Fibroblast of the conjunctiva (primary cell): ENCODE results near the gene PFKL.
"Not testable (repeated sequence)": the region's sequence is repeated elsewhere in the genome, so short reads cannot be mapped to it uniquely, and the experiment has no call there.

Source experiments
- DNase-seq: peaks from one replicate; pipeline ENCODE4 v3.0.0-alpha.2; 2010; ENCODE audit warnings: low read depth

Gene PFKL

GRCh38 chr21:44295163-44295573, 4.7 kb upstream of the PFKL start:
- no peak for DNase-seq

- no peak for DNase-seq
These were observed 4.2 kb upstream of the PFKL start for GRCh38 chr21:44295646-44296045.

- DNase-seq, result no peak
These were observed 3.7 kb upstream of the PFKL start for GRCh38 chr21:44296103-44296519.

GRCh38 chr21:44296916-44297315, 2.9 kb upstream of the PFKL start:
- DNase-seq, result no peak

- DNase-seq, result peak; percentile 67
These were observed 2.1 kb upstream of the PFKL start for GRCh38 chr21:44297525-44298290.

DNA sequence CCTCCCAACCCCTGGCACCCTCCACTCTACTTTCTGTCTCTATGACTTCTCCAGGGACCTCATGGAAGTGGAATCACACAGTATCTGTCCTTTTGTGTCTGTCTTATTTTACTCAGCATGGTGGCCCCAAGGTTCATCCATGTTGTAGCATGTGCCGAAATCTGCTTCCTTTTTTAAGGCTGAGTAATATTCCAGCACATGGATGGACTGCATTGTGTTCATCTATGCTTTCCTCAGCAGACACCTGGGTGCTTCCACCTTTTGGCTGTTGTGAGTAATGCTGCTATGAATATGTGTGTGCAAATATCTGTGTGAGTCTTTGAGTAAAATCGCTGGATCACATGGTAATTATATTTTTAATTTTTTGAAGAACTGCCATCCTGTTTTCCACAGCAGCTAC, 1.6 kb upstream of the PFKL start:
- no peak for DNase-seq

- DNase-seq, result no peak
These were observed 782 bp upstream of the PFKL start for GRCh38 chr21:44299085-44299457.

DNA sequence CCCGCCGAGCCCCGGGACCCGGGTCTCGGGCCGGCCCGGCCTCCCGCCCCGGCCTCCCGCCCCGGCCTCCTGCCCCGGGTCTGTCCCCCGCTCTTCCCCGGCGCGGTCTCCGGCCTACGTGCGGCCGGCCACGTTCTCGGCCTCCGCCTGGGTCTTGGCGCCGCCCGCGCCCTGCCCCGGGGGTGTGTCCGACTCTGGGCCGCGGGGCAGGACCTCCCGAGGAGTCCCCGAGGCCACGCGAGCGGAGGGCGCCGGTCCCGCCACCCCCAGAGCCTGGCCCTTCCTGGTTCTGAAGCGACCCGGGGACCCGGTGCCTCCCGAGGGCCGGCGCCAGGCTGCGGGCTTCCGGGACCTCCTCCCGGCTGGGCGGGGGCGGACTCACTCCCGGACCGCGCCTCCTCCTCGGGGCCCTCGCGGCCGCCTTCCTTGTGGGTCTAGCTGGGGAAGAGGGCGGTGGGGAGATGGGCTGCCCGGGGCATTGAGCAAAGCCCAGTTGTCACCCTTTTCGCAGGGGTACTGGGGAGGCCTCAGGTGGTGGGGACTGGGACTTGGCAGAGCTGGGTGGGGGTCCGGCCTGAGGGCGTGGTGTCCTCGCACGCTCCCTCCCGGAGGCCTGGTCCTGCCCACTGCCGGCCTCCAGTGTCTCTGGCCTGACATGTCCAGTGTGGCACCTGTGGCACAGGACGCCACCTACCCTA, 558 bp downstream of the PFKL start:
- DNase-seq, result no peak

GRCh38 chr21:44301141-44301540, 1.3 kb downstream of the PFKL start:
- no peak for DNase-seq

- no peak for DNase-seq
These were observed 2.1 kb downstream of the PFKL start for GRCh38 chr21:44301961-44302406.

GRCh38 chr21:44302573-44303401, 2.9 kb downstream of the PFKL start:
- DNase-seq, result not testable (repeated sequence)

DNA sequence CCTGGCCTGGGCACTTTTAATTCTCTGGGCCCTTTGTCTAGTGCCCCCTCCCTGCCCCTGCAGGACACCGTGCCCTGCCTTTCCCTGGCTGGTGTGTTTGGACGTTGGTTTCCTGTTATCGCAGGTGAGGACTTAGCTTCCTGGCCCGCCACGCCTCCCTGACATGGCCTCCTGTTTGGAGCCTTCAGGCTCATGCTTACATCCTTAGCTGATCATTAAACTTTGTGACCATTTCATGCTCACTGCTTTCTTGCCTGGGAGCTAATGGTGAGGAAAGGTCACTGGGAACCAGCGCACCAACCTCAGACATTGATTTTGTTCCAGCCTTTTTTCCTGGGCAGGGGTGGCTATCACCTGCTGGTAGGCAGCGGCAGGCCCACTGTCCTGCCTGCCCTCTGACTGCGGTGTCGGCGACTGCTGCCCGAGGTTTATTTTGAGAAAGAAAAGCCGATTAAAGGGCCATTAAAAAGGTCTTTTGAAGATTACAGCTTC, 3.7 kb downstream of the PFKL start:
- DNase-seq, result no peak

GRCh38 chr21:44304011-44304616, 4.3 kb downstream of the PFKL start:
- DNase-seq, result no peak

GRCh38 chr21:44304877-44305293, 5.0 kb downstream of the PFKL start:
- DNase-seq, result peak; percentile 30

- DNase-seq, result no peak
These were observed 5.8 kb downstream of the PFKL start for GRCh38 chr21:44305691-44306090.

- no peak for DNase-seq
These were observed 7.3 kb downstream of the PFKL start for GRCh38 chr21:44306936-44307704.

DNA sequence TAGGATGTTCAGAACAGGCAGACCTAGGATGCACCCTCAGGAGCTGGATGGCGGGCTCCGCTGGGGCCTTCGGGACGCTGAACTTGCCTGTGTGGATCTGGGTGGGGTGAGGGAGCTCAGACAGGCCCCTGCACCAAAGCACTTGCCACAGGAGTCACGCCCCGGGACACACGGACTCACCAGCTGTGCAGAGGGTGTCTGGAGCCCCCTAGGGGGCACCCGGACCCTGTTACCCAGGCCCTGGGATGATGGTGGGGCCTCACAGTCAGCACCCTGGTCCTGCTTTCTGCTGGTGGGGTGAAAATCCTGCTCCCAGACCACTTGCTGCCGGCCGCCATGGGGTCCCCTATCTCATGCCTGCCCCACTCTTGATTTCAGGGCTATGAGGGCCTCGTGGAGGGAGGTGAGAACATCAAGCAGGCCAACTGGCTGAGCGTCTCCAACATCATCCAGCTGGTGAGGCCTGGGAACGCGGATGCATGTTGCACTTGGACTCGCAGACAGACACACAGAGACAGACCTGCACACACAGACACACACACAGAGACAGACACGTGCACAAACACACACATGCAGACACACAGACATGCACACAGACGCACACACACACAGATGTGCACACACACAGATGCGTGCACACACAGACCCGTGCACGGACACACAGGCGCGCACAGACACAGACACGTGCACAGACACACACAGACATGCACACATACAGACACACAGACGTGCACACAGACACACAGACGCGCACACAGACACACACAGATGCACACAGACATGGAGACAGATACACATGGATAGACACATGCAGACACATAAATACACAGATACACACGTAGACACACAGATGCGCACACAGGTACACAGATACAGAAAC, 11.0 kb downstream of the PFKL start:
- no peak for DNase-seq

DNA sequence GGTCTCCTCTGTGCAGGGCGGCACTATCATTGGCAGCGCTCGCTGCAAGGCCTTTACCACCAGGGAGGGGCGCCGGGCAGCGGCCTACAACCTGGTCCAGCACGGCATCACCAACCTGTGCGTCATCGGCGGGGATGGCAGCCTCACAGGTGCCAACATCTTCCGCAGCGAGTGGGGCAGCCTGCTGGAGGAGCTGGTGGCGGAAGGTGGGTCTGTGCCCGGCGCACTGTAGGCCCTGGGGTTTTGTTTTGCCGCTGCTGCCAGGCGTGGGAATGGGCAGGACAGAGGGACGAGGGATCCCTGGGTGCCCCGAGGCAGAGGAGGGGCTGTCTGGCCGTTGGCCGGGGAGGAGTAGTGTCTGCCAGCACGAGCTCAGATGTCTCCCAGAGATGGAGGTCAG, 12.2 kb downstream of the PFKL start:
- no peak for DNase-seq

DNA sequence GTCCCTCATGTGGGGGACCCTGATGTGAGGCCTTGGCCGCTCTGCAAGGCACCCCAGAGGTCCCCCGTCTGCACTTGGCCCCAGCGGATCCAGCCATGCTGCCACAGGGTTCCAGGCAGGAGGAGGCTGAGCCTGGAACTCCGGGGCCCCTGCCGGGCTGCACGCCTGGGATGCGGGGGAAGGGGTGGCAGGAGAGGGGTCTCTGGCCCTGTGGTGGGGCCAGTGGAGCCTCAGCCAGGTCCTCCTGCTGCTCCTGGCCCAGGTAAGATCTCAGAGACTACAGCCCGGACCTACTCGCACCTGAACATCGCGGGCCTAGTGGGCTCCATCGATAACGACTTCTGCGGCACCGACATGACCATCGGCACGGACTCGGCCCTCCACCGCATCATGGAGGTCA, 12.9 kb downstream of the PFKL start:
- DNase-seq, result no peak

DNA sequence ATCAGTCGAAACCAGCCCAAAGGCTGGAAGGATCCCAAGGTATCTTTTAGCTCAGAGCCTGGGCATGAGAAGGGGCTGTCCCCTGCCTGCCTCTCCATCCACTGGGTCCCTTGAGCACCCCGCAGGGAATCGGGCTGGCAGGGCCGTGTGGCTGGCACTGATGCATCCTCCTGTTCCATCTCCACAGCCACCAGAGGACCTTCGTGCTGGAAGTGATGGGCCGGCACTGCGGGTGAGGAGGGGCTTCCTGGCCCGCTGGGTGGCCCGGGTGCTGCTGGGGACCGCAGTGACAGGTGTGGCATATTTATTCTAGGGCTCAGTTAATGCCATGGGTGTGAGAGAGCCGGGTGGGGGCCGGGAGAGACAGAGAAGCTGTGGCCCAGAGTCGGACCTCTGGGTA, 13.6 kb downstream of the PFKL start:
- DNase-seq, result no peak
